Raji (cell line): ENCODE measurements around the gene C3orf52.

Experiments
- POLR2A ChIP-seq: IDR thresholded peaks from 2 replicates; pipeline ENCODE4 v1.6.1; 2011; ENCODE audit warnings: low read depth, low read length, control low read depth; ENCODE audit not compliant: insufficient read depth

Gene C3orf52

DNA sequence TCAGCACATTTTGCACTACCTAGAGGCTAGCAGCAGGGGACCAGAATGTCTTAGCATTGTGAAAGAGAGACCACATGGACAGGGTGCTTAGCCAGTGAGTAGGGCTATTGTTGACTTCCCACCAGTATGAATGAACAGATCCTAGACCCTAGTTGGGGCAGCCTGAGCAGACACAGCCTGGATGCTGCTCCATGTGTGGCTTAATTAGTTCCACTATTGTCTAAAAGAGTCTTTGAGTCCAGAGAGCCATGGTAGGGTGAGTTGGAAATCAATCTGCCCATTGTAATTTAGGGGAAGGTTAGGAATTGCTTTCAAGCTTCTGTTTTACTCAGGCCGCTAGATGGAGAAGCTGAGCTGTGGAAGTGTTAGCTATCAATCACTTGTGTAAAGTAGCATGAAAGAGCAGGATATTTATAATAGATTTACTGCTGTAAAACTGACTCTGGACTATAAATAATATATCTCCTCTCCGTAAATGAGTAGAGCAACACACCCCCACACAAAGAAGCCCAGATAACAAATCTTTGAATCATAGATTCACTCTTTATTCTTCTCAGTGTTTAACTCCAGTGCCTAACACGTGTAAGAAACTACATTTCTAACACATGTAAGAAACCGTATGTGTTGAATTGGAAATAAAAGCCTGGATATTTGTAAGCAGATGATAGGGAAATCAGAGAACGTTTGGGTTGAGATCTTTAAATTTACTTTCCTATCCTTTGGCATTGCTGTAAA lies 50.9 kb downstream of the C3orf52 start:
- TF ChIP-seq POLR2A: peak; percentile 42; the same call in 1 of the 2 replicates

DNA sequence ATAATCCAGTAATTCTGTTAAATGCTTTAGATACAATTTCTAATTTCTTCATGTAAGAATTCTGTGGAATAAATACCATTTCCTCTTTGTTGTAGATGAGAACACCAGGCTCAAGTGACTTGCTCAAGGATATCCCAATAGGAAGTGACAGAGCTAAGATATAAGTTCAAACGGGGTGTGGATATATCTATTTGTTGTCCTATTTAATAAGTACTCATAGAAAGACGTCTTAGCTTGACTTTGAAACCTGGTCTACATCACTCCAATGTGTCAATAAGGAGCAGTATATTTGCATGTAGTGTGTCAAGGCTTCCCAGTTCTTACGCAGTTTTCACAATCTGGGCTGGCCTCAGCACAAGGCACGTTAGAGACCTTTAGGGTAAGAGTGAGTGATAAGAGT lies 51.6 kb downstream of the C3orf52 start:
- TF ChIP-seq POLR2A: no peak

DNA sequence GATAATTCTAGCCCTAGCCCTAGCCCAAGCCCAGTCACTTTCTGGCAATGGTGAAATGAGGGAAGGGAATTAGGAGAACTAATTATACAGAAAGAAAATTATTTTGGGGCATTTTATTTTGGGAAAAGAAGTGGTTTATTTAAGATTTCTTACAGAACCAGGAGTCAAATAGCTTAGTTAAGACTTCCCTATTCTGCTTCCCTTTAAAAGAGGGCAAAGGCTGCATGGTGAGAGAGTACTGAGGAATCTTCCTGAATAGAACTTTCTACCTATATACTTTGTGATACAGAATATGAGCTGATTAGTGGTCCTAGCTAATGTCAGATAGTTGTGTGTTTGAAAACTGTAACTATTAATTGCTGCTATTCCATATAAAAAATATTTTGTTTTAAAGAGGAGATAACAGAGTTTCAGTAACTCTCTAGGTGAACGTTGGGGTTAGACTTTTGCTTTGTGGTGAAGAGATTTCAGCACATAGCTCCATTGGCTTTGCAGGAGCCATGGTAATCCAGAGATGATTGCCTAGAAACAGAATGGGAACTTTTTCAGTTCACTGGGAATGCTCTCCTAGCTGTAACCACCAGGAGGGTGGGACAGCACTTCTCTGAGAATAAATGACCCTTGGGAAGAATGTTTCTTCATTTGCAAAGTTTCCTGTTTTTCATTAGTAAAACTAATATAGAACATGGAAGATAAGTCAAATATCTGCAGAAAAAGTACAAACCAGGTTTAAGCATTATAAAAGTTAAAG lies 52.2 kb downstream of the C3orf52 start:
- TF ChIP-seq POLR2A: no peak

GRCh38 chr3:112140584-112140983 lies 54.4 kb downstream of the C3orf52 start:
- TF ChIP-seq POLR2A: no peak

- TF ChIP-seq POLR2A: no peak
These were observed 55.1 kb downstream of the C3orf52 start for GRCh38 chr3:112141293-112141692.

GRCh38 chr3:112143251-112143650 lies 57.1 kb downstream of the C3orf52 start:
- no peak for TF ChIP-seq POLR2A

DNA sequence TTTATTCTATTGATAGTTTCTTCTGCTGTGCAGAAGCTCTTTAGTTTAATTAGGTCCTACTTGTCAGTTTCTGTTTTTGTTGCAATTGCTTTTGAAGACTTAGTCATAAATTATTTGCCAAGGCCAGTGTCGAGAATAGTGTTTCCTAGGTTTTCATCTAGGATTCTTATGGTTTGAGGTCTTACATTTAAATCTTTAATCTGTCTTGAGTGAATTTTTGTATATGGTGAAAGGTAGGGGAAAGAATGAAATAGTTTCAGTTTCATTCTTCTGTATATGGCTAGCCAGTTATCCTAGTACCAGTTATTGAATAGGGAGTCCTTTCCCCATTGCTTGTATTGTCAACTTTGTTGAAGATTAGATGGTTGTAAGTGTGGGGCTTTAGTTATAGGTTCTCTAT lies 57.5 kb downstream of the C3orf52 start:
- TF ChIP-seq POLR2A: no peak

DNA sequence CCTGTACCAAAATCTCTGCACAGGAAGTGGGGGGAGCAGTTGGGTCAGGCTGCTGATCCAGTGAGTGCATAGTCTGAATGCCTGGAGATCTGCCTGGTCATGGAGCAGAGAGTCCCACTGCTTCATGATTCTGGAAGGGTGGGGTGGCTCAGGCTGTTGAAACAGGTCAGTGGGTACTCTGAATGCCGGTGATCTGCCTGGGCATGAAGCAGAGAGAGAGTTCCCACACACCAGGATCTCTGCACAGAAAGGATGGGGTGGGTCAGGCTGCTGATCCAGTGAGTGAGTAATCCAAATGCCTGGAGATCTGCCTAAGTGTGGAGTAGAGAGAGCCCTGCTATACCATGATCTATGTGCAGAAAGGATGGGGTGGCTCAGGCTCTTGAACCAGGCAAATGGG lies 62.9 kb downstream of the C3orf52 start:
- TF ChIP-seq POLR2A: no peak

GRCh38 chr3:112167758-112168157 lies 81.6 kb downstream of the C3orf52 start:
- no peak for TF ChIP-seq POLR2A
